Adrenal gland (tissue), 5 donors: ENCODE results near the gene ADD1.

Experiments used
- CTCF ChIP-seq, 6 experiments: fragments of 450-650 bp in 4 of 6; fragments of 200-600 bp in 2 of 6; sonication (generic) in 1 of 6; IDR thresholded peaks; 1 replicate in 5 of 6; 2 replicates in 1 of 6; pipeline versions ENCODE4 v1.5.1 to v1.8.0; 2016 to 2021; ENCODE audit warnings: antibody characterized with exemption in 6 of 6, mild to moderate bottlenecking in 2 of 6, moderate library complexity in 1 of 6
- POLR2A ChIP-seq, 2 donors: fragments of 450-650 bp; IDR thresholded peaks; one replicate each; pipeline ENCODE4 v1.6.1; 2017; ENCODE audit warnings: antibody characterized with exemption in 2 of 2, mild to moderate bottlenecking in 2 of 2, moderate library complexity in 1 of 2
- donor health status: DM: no; HTN: no; CAD: no.

GRCh38 chr4:2934077-2934812, 90.6 kb downstream of the ADD1 start:
- TF ChIP-seq CTCF (IDR thresholded peaks at IDR 0.05) (no peak), POLR2A (IDR thresholded peaks at IDR 0.05) (no peak)
